Liver (tissue), 3 donors: ENCODE measurements around the gene CDH23.

Source experiments
- CTCF ChIP-seq: fragments of 150-350 bp; IDR thresholded peaks from 2 replicates; pipeline ENCODE4 v1.5.1; 2017; ENCODE audit warnings: improper control_type of control experiment, low read depth, low read length; ENCODE audit not compliant: missing input control
- EGR1 ChIP-seq, 2 donors: IDR thresholded peaks; 2 replicates each; pipeline ENCODE4 v1.6.1; 2016 to 2018; ENCODE audit warnings: antibody characterized with exemption in 2 of 2, low read depth in 2 of 2
- FOXA1 ChIP-seq: IDR thresholded peaks from 2 replicates; pipeline ENCODE4 v1.6.1; 2016; ENCODE audit warnings: antibody characterized with exemption
- GABPA ChIP-seq, 2 donors: IDR thresholded peaks in 1 of 2; conservative IDR thresholded peaks in 1 of 2; 2 replicates each; pipeline ENCODE4 v1.6.1; 2016; ENCODE audit warnings: antibody characterized with exemption in 2 of 2, mild to moderate bottlenecking in 1 of 2, moderate library complexity in 1 of 2
- HNF4A ChIP-seq, 2 donors: conservative IDR thresholded peaks; 2 replicates each; pipeline ENCODE4 v1.6.1; 2016; ENCODE audit warnings: antibody characterized with exemption in 2 of 2, mild to moderate bottlenecking in 2 of 2
- MAX ChIP-seq: IDR thresholded peaks from 2 replicates; pipeline ENCODE4 v1.6.1; 2016; ENCODE audit warnings: antibody characterized with exemption
- NR2F2 ChIP-seq: IDR thresholded peaks from 2 replicates; pipeline ENCODE4 v1.6.1; 2016; ENCODE audit warnings: antibody characterized with exemption
- RAD21 ChIP-seq, 2 donors: IDR thresholded peaks; 2 replicates each; pipeline ENCODE4 v1.6.1; 2016; ENCODE audit warnings: antibody characterized with exemption in 2 of 2, mild to moderate bottlenecking in 2 of 2
- REST ChIP-seq: IDR thresholded peaks from 2 replicates; pipeline ENCODE4 v1.6.1; 2016; ENCODE audit warnings: antibody characterized with exemption, mild to moderate bottlenecking
- RXRA ChIP-seq, 2 donors: IDR thresholded peaks; 2 replicates each; pipeline ENCODE4 v1.6.1; 2017 to 2018; ENCODE audit warnings: antibody characterized with exemption in 2 of 2, mild to moderate bottlenecking in 1 of 2
- SP1 ChIP-seq: IDR thresholded peaks from 2 replicates; pipeline ENCODE4 v1.6.1; 2018; ENCODE audit warnings: antibody characterized with exemption, mild to moderate bottlenecking
- YY1 ChIP-seq: IDR thresholded peaks from 2 replicates; pipeline ENCODE4 v1.6.1; 2016; ENCODE audit warnings: antibody characterized with exemption, mild to moderate bottlenecking
- ZBTB33 ChIP-seq: IDR thresholded peaks from 2 replicates; pipeline ENCODE4 v1.6.1; 2016; ENCODE audit warnings: antibody characterized with exemption
- donor health status: healthy.
- donor health status: healthy.

DNA sequence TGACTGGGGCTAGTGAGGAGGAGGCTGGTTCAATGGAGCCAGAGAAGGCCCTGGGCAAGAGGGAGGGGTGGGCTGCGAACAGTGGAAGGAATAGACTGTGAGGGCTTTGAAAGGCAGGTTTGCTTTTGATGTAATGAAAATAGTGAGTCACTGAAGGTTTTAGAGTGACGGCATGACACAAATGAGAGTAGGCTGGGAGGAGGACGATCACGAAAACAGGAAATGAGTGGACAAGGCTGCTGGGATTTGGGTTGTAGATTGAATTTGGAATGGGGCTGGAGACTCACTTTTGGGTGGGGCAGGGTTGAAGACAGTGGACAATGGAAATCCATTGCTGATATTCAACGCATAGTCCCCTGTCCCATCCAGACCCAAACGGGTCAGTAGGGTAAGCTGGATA, 139.6 kb downstream of the CDH23 start:
- TF ChIP-seq ZBTB33 (no peak), EGR1 (IDR thresholded peaks at IDR 0.05; ENCODE audit: low read depth in 2 of 2) (no peak), CTCF (no peak), REST (no peak), GABPA (IDR thresholded peaks at IDR 0.05 in 1 of 2, conservative IDR thresholded peaks at IDR 0.05 in 1 of 2) (no peak), NR2F2 (no peak), FOXA1 (no peak), RAD21 (IDR thresholded peaks at IDR 0.05) (no peak), MAX (no peak), SP1 (no peak), RXRA (IDR thresholded peaks at IDR 0.05) (no peak), YY1 (no peak), HNF4A (conservative IDR thresholded peaks at IDR 0.05) (no peak)
